ENCODE data around the gene LPCAT2.

Gene LPCAT2

DNA sequence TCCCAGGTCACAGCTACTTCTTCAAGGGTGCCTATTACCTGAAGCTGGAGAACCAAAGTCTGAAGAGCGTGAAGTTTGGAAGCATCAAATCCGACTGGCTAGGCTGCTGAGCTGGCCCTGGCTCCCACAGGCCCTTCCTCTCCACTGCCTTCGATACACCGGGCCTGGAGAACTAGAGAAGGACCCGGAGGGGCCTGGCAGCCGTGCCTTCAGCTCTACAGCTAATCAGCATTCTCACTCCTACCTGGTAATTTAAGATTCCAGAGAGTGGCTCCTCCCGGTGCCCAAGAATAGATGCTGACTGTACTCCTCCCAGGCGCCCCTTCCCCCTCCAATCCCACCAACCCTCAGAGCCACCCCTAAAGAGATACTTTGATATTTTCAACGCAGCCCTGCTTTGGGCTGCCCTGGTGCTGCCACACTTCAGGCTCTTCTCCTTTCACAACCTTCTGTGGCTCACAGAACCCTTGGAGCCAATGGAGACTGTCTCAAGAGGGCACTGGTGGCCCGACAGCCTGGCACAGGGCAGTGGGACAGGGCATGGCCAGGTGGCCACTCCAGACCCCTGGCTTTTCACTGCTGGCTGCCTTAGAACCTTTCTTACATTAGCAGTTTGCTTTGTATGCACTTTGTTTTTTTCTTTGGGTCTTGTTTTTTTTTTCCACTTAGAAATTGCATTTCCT lies 3.4 kb upstream of the LPCAT2 start:
- DNase-seq: no peak

DNA sequence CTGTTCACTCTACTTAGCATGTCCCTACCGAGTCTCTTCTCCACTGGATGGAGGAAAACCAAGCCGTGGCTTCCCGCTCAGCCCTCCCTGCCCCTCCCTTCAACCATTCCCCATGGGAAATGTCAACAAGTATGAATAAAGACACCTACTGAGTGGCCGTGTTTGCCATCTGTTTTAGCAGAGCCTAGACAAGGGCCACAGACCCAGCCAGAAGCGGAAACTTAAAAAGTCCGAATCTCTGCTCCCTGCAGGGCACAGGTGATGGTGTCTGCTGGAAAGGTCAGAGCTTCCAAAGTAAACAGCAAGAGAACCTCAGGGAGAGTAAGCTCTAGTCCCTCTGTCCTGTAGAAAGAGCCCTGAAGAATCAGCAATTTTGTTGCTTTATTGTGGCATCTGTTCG lies 2.8 kb upstream of the LPCAT2 start:
- no peak for DNase-seq

DNA sequence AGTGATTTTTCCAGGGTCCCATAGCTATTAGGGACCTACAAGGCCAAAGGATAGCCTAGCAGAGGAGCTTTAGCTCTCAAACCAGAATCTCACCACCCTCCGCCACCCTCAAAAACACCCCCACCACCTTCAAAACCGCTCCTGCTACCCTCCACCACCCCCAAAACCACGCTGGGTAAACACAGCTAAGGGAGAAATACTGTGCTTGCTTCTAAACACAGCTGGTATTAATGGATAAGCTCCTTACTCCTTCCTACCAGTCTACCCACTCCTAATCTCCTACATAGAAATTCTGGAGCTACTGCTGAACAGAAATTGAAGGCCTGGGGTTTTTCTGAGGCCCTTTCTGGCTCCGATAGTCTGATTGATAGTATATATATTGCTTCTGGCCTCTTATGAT lies 2.2 kb upstream of the LPCAT2 start:
- DNase-seq: no peak

DNA sequence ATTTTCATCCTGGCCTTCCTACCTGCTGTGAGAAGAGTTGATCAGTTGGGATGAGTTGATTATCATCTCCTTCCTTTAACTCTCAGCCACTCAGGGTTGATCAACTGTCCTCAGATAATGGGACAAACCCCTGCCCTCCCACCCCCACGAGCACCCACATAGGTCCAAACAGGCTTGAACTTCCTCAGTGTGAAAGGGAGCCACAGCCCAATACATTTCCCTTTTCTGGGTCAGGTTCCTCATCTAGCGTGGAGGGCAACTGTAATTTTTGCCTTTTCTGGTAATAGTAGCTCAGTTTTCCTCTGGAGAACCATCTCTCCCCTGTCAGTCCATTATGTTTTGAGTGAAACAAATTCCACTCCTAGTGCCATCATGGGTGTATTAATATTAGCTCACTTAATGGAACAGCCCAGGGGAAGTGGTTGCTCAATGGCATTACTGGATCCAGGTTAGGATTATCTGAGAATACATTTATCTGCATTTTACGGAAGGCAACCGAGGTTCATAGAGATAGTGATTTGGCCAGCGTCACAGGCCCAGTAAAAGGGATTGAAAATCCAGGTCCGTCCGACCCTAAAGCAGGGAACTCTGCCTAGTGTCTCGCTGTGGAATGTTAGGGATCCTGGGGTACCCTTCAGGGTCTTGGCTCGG lies 476 bp upstream of the LPCAT2 start:
- no peak for DNase-seq

DNA sequence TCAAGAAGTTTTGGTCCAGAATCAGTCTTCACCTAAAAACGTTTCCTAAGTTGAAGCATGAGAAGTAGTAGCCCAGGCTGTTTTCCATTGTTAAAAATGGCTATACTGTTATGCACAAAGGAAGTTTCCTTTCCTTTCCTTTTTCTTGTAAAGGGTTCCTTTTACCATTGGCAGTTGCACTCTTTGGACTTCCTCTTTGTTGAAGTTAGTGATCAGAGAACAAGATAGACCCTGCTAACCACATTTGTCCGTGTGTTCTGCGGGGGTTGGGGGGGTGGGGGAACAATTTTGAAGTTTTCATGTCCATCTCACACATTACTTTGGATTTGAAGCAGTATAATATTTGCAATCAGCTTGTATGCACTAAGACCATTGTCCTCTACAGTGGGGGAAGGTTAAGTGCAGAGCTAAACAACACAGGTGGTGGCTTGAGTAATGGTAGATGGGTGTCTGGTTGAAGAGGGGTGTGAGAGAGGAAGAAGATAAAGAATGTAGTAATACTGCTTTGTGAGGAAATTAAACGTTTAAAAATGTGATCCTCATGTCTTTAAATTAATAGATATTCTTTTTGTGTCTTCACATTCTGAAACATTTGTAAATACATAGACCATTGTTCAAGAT lies 1.4 kb downstream of the LPCAT2 start:
- DNase-seq: no peak

DNA sequence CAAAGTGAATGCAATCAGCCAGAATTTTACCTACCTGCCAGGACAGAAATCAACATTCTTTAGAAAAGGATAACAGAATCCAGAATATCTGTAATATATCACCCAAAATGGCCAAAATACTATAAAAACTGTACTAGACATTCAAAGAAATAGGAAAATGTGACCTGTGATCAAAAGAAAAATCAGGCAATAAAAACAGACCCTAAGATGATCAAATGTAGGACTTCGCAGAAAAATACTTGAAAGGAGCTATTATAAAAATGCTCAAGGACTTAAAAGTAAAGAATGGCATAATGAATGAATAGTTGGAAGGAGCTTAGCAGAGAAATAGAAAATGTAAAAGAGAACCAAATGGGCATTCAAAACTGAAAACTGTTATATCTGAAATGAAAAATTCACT lies 4.1 kb downstream of the LPCAT2 start:
- DNase-seq: no peak

DNA sequence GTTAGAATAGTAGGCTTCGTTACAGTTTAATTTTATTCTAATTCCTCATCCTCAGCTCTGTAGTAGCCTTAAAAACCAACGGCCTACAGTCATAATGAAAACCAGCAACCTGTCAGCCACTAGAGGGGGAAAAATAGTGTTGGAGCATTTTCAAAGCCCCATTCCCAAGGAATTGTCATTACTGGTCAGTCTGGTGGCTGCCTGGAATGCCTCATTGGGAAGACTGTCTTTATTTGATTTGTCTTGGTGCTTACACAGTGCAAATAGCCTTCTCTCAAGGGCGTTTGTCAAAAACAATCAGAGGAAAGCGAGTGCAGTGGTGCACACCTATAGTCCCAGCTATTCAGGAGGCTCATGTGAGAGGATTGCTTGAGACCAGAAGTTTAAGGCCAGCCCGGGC lies 4.7 kb downstream of the LPCAT2 start:
- no peak for DNase-seq

DNA sequence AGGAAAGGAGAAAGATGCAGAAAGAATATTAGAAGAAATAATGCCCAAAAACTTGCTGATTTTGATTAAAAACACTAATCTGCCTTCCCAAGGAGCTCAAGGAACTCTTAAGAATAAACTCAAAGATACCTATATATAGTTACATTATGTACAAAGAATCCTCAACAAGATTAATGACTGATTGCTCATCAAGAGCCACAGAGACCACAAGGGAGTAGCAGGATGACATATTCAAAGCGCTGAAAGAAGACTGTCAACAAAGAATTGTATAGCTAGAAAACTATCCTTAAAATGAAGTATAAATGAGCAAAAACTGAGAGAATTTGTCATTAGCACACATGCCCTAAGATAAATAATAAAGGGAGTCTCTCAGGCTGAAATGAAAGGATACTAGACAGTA lies 6.2 kb downstream of the LPCAT2 start:
- DNase-seq: no peak

DNA sequence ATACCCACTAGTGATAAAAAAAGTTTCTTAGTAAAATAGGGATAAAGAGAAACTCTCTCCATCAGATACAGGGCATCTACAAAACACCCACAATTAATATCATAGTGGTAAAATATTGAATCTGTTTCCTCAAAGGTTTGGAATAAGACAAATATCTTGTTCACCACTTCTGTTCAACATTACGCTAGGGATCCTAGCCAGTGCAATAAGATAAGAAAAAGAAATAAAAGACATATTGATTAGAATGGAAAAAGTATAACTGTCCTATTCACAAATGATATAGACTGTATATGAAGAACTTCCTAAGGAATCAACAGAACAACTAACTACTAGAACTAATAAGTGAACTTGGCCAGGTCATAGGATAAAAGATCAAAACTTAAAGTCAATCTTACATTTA lies 12.9 kb downstream of the LPCAT2 start:
- DNase-seq: no peak

DNA sequence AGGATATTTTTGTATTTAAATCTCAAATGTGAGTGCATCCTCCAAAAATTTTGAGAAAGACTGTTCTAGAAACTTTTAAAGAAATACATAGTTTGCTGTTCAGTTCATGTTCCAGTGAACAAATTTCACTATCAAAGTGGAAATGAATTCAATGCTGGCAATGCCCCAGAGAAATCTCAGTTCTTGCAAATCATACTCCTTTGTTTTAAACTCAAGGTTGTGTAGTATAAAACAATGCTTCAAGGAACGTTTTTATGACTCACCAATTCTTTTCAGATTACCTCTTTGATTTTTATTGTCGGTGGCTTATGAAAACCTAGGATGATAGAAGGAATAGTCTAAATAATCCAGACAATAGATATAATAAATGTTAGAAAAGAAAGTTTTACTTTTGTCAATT lies 17.6 kb downstream of the LPCAT2 start:
- no peak for DNase-seq

DNA sequence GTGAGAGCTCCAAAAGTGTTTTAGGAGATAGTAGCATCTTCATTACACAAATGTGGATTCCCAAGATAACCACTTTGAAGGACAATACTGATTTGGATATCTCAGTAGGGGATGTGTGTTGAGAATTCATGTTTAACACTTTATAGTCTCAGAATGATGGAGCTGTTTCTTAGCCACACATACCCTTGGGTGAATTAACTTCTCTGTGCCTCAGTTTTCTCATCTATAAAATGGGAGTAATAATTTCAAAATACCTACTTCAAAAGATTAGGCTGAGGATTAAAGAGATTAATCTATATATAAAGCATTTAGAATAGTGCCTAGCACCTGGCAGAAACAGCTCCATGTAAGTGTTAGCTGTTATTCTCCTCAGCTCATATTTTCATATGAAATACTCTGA lies 19.0 kb downstream of the LPCAT2 start:
- no peak for DNase-seq

DNA sequence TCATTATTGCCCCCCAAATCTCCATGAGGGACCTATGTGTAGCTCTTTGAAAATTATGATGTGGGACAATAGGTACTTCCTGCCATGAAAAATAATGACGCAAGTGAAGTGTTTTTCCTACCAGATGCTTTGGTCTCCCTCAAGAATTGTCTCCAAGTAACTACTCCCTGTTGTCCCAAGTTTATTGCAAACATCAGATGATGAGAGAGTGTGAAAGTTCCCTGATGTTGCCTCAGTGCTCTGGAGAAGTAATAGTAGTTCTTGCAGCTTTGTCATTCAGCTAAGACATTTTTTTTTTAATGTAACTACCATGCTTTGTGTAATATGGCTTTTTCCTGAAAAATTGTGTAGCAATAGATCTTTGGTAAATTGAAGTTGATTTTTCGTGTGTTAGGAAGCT lies 20.1 kb downstream of the LPCAT2 start:
- DNase-seq: no peak

DNA sequence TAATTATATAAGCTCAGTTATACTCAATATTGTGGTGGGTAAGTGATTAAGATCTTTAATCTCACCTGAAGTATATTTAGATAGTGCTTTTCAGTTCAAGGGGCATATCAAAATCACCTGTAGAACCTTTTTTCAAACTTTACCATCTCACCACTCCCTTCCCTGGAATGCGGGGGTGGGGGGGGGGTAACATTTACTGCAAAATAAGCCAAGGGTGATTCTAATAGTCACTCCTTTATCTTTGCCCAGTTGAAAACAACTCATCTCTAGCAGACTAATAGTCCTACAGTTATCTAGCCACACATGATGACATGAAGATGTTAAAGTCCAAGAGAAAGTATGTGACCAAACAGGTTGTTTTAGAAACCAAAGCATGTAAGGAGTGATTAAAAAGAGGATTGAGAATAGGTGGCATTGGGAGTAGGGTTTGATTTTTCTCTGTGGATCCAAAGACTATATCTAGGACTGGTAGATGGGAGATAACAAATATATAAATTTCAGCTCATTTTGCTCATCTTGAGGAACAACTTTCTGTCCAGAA lies 21.5 kb downstream of the LPCAT2 start:
- DNase-seq: no peak

DNA sequence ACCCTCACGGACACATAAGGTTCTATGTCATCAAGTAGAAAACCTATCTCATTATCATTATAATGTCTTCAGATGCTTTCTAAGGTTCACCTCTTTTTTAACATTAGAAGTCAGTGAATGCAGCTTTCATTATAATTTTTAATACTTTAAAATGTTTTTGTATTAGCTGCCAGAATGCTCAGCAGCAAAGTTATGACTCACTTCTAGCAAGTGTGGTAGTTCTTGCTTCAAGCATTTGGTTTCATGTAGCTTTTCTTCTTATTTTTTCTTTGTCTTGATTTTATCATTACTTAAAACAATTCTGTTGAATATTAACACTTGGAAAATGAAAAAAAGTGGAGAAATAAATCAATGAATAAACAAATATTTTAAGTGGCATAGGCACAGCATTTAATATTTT lies 23.4 kb downstream of the LPCAT2 start:
- DNase-seq: no peak

DNA sequence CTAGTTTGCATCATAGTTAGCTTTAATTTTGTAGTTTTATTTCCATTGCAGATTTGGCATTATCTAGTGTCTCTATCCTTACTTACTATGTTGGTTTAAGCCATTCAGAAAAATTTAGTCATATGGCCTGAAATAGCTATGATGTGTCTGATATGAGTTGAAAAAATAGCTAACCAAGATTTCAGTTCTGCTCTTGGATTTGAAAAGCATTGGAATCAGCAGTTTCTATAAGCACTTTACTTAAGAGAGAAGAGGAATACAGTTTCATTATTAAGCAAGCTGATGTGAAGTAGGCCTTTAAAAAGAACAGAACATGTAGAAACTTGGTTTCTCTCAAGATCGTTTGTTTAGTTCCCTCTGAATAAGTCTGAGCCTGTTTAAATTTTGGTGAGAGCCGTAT lies 25.9 kb downstream of the LPCAT2 start:
- no peak for DNase-seq

DNA sequence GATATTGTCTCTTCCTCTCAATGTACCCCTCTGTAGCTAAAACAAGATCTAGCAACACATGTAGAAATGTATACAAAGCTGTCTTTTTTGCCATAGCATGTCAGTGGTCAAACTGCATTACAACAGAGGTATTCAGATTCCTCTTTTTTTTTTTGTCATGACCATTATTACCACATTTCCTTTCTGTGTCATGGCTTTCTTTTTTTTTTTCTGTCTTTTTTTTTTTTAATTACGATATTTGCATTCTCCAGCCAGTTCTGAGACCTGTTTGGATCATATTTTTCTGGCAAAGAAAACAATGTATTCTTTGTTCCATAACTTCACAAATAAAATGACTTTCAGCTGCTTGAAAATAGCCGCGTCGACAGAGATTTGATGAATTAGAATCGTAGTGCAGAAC lies 30.2 kb downstream of the LPCAT2 start:
- no peak for DNase-seq

DNA sequence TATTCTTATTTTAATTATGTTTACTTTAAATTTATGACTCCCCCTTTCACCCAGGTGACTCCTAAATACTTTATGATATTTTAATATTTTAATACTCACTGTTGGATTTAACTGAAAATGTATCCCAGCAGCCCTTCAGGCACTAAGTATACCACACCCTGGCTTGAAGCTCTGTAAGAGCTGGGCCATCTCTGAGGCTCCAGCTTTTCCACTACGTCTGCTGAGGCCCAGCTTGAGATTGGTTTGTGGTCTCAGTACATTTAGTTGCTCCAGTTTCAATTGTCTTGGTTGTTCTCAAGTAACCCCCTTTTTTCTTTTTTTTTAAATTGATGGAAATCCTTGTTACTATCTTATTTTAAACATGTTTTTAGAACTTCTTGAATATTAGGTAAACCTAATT lies 30.6 kb downstream of the LPCAT2 start:
- no peak for DNase-seq

DNA sequence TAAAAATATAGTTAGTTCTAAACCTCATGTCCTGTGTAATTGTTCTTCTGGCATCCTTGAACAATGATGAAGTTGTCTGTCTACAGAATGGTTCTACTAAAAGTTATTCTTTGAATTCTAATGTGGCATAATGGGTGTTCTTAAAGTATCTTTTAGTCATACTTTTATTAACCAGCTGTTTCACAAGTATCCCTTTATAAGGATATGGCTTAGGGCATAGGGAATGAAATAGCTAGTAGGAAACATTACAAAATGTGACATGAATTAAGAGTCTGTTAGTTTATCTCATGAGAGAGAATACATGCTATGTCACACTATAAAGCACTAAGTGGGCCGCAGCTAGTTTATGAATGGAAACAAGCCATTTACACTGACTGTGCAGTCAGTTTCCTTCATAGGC lies 31.3 kb downstream of the LPCAT2 start:
- no peak for DNase-seq

DNA sequence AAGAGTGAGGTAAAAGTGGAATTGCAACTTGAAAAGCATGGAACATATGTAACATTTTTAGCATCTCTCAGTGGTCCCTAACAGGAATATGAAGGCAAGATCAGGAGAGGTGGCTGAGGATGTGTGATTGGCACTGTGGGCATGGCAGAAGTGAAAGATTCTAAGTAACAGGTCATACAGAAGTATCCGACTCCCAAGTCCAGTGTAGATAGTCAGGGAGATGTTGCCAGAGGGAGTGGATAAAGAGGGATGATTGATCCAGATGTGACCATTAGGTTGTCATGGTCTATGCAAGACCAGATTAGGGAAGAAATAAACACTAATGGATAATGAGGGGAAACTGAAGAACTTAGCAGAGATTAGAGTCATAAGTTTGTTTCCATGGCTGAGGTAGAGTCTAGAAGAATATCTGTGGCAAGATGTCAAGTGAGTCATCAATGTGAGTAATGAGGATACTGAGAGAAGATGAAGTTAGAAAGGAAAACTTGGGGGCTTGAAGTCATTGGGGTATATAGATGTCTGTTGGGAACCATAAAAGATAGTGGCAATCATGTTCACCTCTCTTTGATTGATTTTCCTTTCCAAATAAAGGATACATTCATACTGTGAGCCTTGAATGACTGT lies 33.7 kb downstream of the LPCAT2 start:
- DNase-seq: no peak

DNA sequence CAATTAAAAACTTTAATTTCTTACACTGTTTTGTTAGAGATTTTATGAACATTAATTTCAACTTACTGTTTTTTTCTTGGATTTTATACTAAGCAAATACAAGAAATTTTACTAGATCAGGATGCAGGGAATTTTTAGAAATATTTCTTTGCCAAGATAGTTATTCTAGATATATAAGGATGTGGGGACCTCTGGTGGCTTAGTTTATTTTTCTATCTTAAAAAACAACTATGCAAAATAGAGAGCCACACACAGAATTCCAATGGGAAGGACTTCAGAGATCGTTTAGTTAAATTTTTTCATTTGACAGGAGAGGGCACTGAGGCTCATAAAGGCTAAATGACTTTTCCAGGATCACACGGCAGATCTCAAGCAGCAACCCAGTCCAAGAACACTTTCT lies 34.6 kb downstream of the LPCAT2 start:
- DNase-seq: no peak

DNA sequence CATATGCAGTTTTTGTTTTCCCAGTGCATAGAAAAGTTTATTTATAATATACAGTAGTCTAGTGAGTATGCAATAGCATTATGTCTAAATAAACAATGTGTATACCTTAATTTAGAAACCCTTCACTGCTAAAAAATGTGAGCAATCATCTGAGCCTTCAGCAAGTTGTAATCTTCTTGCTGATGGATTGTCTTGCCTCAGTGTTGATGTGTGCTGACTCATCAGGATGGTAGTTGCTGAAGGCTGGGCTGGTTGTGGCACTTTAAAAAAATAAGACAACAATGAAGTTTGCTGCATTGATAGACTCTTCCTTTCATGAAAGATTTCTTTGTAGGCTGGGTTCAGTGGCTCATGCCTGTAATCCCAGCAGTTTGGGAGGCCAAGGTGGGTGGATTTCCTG lies 43.7 kb downstream of the LPCAT2 start:
- no peak for DNase-seq

DNA sequence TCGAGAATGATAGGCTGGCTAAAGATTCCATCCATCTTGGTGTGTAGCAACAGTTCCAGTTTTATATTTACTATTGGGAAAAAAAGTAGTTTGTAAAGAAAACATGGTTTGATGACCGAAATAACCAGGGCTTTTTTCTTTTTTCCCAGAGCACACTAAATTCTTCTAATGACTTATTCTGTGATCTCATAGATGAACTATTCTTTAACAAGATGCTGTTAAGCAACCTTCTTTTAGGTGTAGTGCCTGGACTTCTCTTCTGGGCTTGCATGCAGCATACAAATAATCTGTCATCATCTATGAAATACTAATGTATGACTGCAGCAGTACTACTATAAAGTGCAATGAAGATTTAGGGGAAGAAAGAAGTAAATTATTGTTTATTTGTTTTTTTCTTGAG lies 46.6 kb downstream of the LPCAT2 start:
- no peak for DNase-seq

DNA sequence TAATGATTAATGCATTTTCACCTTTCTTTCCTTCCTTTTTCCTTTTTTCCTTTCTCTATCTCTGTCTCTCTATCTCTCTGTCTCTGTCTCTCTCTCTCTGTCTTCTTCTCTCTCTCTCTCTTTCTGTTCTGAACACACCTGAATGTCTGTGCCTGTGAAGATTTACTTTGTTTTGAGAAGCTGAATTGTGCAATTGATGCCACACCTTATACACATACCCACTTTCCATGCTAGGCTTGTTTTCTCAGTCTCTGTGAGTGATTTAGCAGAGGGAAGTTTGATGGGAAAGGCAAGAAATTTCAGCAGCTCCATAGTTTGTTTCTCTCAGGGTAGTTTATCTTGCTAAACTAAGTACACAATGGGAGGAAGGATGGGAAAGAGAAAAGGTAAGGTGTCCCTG lies 48.3 kb downstream of the LPCAT2 start:
- DNase-seq: no peak

DNA sequence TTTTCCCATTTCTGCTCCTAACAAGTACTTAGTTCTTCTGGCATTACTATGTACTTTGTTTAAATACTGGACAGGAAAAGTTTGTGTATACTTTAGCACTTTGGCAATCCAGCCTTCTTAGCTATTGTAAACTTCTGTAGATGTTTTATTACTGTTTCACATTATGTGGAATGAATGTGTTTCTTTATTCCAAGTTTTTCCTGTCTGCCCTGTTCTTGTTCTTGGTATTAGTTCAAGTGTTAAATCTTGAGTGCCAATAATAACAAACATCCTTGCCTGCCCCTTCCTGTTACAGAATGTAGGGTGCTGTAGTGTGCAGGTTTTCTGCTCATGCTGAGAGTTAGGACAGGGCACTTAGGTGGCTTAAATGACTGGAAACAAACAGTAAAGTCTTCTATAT lies 50.4 kb downstream of the LPCAT2 start:
- no peak for DNase-seq

Data from NCI-H2029 (cell line).